Measurements from ENCODE around the gene GLP1R. TPM values are rescaled to one million over a fixed set of nuclear protein-coding genes. Genes with fewer than 3 reads are reported as not detected.

Gene GLP1R
- total and polyA plus RNA-seq, 2 of the 13 experiments (the other 11 are each of a cell fraction or from before 2014, with no cell fraction given): not detected

GRCh38 chr6:39062014-39062740, 13.6 kb downstream of the GLP1R start:
- H4K20me1 ChIP-seq (ENCODE audit: insufficient read depth, low read length): no peaks in the 10 kb centered on the region
- intact Hi-C loops (cut with micrococcal nuclease; ENCODE audit: unreplicated experiment) (no loop called here), in situ Hi-C loops (cut with HindIII; ENCODE audit: extremely low pct_ligation_motif_present, low pct_unique_long_range_greater_than_20kb) (no loop called here)
- ATAC-seq: no peak
- H3K27me3 ChIP-seq (ENCODE audit: control insufficient read depth in 1 of 2, insufficient read depth in 2 of 2, low read length in 2 of 2): peaks cover 1 to 16% of the 10 kb centered on the region in 2 experiments; a peak in 3 of 5 replicates
- no peak overlapping the region for H2AFZ ChIP-seq (ENCODE audit: low read length)
- CTCF ChIA-PET (ENCODE audit: low intra/inter-chr PET ratio, low total read pairs): no interaction called here
- H3K4me1 ChIP-seq (ENCODE audit: insufficient read depth, low read length): no peaks in the 10 kb centered on the region
- no TSS peak for BruUV-seq (replicated peaks)
- no peak overlapping the region for H3K4me2 ChIP-seq (ENCODE audit: low read depth, low read length)
- no peaks in the 10 kb centered on the region for H3K79me2 ChIP-seq (ENCODE audit: insufficient read depth, low read length)
- POLR2A ChIA-PET: no interaction called here
- FAIRE-seq: no peak
- no peaks in the 10 kb centered on the region for H3K9me3 ChIP-seq (ENCODE audit: low read length)
- WGBS (ENCODE audit: low lambda C conversion rate): 31% methylated on average over 6 of the region's 10 CpGs
- no peak overlapping the region for H3K9ac ChIP-seq (ENCODE audit: insufficient read depth, low read depth, low read length)
- no peaks in the 10 kb centered on the region for H3K36me3 ChIP-seq (replicated peaks in 1 of 2; ENCODE audit: control insufficient read depth in 1 of 2, insufficient read depth in 2 of 2, low read length in 2 of 2)
- no peak overlapping the region for H3K4me3 ChIP-seq (replicated peaks in 1 of 3; ENCODE audit: insufficient read depth in 1 of 3, low read depth in 2 of 3, low read length in 3 of 3)
- TF ChIP-seq ZFP36 (IDR thresholded peaks at IDR 0.05; ENCODE audit: borderline replicate concordance, low read depth, low read length, partially characterized antibody): no peak
- no peak for TF ChIP-seq TRAFD1 (CRISPR knock-in tag; IDR thresholded peaks at IDR 0.05; ENCODE audit: borderline replicate concordance)
- TF ChIP-seq, protein P1, sequence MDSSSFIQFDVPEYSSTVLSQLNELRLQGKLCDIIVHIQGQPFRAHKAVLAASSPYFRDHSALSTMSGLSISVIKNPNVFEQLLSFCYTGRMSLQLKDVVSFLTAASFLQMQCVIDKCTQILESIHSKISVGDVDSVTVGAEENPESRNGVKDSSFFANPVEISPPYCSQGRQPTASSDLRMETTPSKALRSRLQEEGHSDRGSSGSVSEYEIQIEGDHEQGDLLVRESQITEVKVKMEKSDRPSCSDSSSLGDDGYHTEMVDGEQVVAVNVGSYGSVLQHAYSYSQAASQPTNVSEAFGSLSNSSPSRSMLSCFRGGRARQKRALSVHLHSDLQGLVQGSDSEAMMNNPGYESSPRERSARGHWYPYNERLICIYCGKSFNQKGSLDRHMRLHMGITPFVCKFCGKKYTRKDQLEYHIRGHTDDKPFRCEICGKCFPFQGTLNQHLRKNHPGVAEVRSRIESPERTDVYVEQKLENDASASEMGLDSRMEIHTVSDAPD (CRISPR knock-in tag; IDR thresholded peaks at IDR 0.05): no peak
- TF ChIP-seq ZBTB25 (CRISPR knock-in tag; IDR thresholded peaks at IDR 0.05): no peak
- no peak for TF ChIP-seq ZNF460 (CRISPR knock-in tag; IDR thresholded peaks at IDR 0.05; ENCODE audit: borderline replicate concordance)
- DNase-seq (ENCODE audit: low spot score): no peak
- H3K27ac ChIP-seq (ENCODE audit: extremely low read length, insufficient read depth, low read length): no peak overlapping the region
